ENCODE data around the gene CCDC107.
"Not testable (repeated sequence)": the region's sequence is repeated elsewhere in the genome, so short reads cannot be mapped to it uniquely, and the experiment has no call there.

CCDC107 gene

DNA sequence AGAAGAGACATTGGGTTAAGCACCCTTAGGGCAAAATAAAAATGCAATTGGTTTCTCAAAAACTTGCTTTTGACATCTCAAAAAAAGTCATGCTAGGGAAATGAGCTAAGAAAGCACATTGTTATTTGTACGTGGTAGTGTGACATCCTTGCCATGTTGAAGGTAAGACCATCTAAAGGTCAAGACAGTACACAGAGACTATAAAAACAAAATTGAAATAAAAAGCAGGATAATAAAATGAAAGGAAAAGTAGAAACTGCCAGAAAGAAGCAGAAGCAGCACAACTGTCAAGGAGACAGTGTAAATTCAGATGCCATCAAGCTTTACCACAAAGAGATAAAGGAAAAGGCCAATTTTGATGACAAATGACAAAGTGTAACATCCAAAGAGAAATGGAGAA lies 18.9 kb upstream of the CCDC107 start:
- DNase-seq: not testable (repeated sequence)

DNA sequence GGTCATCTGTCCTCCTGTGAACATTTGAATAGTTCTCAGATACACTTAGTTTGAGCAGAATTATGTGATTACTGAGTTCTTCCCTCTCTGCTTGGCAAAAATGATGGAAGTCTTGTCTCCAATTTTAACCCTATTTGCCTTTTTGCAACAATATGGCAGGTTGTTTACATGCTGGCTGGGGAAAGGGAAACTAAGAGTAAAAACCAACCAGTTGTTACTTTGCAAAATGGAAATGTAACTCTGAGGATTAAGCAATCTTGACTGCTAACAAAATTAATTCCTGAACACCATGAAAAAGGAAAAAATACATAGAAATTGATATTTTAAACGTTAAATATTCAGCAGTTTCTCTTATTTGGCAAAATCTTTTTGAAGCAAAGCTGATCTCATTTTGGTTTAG lies 18.5 kb upstream of the CCDC107 start:
- no peak for DNase-seq

DNA sequence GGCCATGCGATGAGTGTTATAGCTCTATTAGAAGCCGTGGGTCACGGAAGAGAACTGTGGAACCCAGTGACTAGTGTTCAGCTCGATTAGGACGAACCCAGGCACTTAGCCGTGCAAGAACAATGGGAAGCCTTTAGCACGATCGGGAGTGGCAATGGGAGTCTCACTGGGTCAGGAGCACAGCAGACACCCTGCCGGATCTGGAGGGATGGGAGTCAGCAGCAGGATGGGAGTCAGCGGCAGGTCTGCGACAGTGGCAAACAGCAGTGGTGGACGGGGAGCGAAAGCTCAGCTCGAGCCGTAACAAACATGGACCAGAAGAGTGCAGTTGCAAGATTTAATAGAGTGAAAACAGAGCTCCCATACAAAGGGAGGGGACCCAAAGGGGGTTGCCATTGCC lies 17.7 kb upstream of the CCDC107 start:
- not testable (repeated sequence) for DNase-seq

DNA sequence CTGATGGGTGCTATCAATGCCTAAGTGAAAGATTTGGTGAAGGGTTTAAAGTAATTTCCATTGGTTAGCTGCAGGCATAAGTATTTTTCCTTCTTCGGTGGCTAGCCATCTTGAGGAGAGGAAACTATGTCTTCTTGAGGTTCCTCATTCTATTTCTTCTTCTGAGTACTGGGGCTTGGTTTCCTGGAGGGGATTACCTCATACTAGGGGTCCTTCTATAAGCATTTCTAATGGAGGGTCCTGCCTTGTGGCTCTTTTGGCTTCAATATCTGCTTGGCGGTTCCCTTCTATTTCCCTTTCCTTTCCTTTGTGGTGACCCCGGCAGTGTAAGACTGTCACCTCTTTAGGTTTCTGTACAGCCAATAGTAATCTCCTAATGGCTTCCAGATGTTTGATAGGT lies 16.6 kb upstream of the CCDC107 start:
- not testable (repeated sequence) for DNase-seq

DNA sequence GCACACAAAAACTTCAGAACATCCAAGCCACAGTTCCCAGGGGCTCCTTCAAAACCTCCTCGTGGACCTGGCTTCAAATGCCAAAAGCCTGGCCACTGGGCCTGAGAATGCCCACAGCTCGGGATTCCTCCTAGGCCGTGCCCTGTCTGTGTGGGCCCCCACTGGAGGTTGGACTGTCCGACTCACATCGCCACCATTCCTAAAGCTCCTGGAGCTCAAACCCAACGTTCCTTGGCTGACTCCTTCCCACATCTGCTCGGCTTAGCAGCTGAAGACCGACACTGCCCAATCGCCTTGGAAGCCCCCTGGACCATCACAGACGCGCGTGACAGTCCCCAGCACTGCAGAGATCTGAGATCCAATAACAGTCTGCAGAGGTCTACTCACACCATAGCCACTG lies 15.0 kb upstream of the CCDC107 start:
- no peak for DNase-seq

DNA sequence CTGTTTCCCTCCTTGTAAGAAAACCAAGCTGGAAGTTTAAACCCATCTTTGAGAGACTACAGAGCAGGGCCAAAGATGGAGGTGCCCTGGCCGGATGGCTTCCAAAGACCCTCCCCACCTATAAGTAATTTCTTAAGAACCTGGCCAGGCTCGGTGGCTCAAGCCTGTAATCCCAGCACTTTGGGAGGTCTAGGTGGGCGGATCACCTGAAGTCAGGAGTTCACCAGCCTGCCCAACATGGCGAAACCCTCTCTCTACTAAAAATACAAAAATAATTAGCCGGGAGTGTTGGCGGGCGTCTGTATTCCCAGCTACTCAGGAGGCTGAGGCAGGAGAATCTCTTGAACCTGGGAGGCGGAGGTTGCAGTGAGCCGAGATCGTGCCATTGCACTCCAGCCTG lies 12.4 kb upstream of the CCDC107 start:
- not testable (repeated sequence) for DNase-seq

DNA sequence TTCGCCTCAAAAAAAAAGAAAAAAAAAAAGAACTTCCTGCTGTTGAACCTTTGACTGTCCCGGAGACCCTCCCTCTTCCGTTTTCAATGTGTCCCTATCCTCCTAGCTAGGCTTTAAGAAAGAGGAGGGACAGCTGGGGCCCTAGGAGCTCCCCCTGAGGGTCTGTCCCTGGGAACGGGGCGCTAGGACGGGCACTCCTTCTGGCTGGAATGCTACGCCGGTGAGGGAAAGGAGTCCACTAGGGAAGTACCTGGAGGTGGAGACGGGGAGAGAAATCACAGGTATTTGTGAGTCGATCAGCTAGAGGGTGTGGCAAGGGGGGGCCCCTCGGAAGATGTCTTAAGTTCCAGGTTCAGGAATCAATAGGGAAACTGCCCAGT lies 11.9 kb upstream of the CCDC107 start:
- DNase-seq: peak; percentile 26

DNA sequence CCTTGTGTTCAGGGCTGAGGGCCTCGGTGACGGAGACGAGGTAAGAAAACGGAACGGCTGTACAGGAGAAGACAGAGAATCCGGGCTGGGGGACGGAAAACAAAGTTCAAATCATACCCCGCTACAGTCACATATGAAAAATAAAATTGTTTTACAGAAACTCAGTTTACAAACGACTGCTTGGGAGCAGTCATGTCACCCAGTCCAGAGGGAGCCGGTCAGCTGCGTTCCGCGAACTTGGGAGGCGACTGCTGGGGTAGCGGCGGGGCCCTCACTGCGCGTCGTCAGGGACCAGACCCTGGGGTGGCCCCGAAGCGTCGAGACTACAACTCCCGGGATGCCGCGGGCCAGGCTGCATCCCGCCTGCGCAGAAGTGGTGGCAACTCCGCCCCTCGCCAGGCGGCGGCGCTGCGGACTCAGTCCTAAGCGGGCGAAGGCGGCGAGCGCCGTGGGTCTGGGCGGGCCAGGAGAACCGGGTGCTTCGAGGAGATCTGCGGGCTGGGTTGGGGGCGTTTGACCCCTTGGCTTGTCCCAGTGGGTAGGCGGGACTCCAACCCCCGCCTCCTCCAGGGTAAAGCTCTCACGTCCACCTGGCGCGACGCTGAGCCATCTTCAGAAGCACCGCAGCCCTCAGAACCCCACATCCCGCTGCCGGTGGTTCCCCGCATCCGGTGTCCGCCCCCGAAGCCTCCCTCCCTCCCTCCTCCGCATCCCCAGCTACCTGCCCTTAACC lies 11.4 kb upstream of the CCDC107 start:
- DNase-seq: peak; percentile 94

DNA sequence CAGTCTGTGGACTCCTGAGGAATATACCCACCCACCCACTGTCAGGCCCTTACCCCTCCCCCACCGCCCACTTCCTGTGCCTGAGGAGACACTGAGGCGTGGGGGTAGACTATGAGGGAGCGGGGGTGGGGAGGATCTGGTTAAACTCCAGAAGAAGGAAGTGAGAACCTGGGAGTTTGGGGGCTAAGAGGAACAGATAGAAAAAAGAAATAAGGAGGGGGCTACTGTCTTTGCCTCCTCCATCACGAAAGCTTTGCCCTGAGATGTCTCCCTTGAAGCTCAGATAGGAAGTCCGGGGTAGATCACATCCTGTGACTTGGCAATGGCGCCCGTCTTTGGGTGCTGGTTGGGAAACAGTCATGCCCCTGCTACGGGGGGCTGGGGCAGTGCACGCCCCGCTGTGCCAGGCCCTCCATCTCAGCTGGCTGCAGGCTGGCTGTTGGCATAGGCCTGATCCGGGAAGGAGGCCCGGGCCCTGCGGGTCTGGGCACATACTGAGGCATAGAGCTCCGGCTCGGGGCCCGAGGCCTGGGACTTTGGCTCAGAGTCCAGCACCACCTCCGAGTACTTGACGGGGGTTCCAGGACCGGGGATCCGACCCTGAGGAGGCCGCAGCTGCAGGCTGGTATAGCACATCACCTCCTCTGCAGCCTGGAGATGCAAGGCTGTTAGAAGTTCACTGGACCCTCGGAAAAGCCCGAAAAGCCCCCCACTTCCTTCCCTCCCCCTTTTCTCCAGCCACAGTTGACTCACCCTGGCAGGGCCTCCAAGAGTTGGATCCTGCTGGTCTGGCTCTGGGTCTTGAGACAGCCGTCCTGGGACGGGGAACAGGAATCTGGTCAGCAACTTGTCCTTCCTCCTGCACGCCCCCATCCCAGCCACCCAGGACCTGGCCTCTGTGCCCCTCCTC lies 8.4 kb upstream of the CCDC107 start:
- peak; percentile 67 for DNase-seq

DNA sequence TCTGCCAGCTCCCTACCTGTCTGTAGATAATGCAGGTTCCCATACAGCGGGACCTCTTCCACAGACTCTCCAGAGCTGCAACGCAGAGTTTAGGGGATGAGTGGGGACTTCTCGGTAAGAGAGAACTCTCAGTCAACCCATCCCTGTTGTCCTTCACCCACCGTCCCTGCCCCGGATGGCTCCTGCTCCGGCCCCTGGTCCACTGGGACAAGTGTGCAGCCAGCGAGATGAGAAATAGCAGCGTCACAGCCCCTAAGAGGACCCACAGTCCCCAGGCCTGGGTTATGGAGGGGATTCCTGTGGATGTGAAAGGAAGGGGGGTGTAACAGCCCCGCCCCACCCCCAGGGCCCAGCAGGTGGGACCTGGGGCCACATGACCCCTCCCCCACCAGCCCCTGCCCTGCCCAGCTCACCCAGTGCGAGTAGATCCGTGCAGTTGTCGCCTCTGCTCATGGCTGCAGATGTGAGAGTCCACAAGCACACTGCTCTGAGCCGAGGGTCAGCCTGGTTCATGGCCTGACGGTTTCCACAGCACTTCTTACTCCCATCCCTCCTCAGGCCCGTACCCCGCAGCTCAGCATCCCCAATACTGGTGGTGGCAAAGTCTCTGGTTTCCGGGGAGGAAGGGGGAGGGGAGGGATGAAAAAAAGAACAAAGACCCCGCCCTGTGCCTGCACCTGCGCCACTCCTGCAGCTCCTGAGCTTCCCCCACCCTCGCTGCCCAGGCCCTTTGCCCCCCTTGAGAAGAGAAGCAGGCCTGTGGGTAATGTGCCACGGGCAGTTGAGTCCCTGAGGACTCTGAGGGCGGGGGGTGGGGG lies 7.5 kb upstream of the CCDC107 start, which contains the start of gene SIT1:
Gene SIT1 (minus strand): TSS at position 591 of the 818 bp plus-strand sequence. CDS start 78 bp downstream, at position 513.
- peak; percentile 56 for DNase-seq

DNA sequence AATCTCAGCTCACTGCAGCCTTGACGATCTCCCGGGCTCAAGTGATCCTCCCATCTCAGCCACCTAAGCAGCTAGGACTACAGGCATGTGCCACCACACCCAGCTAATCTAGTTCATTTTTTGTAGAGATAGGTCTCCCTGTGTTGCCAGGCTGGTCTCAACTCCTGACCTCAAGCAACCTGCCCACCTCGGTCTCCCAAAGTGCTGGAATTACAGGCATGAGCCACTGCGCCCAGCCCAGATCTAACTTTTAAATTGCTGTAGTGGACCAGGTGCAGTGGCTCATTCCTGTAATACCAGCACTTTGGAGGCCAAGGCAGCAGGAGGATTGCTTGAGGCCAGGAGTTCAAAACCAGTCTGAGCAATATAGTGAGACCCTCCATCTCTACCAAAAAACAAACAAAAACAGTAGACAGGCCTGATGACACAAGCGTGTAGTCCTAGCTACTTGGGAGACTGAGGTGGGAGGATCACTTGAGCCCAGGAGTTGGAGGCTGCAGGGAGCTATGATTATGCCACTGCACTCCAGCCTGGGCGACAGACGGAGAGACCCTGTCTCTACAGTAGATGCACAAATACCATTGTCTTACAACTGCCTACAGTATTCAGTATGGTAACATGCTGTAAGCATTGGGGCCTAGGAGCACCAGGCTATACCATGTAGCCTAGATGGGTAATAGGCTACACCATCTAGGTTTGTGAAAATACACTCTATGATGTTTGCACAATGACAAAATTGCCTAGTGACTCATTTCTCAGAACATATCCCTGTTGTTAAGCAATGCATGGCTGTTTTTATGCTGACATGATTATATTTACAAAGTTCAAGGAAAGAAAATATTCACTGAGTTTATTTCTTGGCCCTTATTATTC lies 5.9 kb upstream of the CCDC107 start:
- DNase-seq: peak; percentile 33

DNA sequence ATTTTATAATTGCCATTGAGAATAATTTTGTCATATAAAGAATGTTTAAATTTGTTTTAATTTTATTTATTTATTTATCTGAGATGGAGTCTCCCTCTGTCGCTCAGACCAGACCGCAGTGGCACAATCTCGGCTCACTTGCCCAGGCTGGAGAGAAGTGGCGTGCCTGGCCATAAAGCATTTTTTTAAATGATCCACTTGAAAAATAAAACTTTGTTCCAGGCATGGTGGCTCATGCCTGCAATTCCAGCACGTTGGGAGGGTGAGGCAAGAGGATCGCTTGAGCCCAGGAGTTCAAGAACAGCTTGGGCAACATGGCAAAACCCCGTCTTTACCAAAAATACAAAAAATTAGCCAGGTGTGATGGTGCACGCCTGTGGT lies 5.3 kb upstream of the CCDC107 start:
- DNase-seq: no peak

DNA sequence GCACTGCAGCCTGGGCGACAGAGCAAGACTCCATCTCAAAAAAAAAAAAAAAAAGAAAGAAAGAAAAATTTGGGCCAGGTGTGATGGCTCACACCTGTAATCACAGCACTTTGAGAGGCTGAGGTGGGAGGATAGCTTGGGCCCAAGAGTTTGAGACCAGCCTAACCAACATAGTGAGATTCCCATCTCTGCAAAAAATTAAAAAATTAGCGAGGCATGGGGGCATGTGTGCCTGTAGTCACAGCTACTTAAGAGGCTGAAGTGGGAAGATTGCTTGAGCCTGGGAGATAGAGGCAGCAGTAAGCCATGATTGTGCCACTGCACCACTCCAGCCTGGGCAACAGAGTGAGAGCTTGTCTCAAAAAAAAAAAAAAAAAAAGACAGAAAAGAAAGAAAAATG lies 4.5 kb upstream of the CCDC107 start:
- DNase-seq: no peak

DNA sequence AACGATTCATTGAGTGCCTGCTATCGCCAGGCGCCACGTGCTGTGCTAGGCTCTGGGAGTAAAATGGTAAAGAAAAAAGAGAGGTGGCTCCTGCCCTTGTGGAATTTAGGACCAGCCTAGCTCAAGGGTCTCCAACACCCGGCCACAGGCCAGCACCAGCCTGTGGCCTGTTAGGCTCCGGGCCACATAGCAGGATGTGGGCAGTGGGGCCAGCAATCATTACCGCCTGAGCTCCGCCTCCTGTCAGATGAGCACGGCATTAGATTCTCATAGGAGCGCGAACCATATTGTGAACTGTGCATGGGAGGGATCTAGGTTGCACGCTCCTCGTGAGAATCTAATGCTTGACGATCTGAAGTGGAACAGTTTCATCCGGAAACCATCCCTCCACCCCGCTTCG lies 1.7 kb upstream of the CCDC107 start:
- DNase-seq: no peak

DNA sequence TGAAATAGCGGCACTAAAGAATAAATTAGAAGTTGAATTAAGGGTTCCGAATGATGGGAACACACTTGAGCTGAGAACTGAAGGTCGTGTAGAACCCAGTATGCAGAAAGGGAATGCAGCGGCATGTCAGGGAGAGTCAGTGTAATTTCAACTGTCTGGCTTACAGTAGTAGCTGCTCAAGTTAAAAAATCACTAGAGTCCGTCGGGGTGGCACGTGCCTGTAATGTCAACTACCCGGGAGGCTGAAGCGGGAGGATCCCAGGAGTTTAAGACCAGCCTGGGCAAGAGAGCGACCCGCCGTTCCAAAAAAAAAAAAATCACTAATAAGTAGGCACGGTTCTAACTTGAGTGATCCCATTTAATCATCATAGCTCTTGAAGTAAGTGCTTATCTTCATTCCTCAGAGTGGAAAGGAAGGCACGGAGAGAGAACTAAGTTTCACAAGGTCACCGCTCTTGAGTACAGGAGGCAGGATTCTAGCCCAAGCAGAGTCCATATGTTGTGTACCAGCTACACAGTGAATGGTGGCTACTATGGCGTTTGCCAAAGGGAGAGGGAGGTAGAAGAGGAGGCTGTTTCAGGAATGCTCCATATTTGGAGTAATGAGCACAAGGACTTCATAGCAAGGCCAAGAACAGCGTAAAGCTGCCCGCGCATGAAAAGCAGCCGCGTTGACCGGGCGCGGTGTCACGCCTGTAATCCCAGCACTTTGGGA lies 1.1 kb upstream of the CCDC107 start:
- no peak for DNase-seq

DNA sequence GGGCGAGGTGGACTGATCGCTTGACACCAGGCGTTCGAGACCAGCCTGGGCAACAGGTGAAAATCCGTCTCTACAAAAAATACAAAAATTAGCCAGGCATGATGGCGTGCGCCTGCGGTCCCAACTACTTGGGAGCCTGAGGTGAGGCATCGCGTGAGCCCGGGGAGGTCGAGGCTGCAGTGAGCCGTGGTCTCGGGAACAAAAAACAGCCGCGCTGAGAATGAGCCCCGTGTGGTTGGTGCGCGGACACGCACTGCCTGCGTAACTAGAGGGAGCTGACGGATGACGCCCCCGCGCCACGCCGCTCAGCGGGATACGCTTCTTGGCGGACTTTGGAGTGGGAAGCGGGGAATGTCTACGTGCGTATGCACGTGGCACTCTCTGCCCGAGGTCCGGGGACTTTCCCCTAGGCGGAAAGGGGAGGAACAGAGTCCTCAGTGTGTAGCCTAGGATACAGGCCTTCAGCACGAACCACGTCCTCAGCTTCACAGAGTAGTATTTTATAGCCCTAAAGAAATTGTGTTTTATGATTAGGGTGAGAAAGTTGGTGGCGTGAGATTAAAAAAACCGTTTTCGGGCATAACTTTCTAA lies 451 bp upstream of the CCDC107 start, which contains the start of gene RMRP:
Gene RMRP (minus strand): TSS at position 474 of the 591 bp plus-strand sequence.
- DNase-seq: peak; percentile 98

DNA sequence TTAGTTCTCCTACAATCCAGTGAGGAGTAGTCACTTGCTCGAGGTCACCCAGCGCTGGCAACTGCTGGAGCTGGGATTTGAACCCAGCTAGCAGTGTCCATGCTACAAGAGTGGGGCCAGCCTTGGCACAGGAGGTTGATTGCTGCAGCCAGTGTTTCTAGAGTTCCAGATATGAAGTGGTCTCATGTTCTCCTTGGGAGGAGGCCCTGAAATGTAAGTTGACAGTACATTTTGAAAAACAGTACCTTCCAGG lies 802 bp downstream of the CCDC107 start:
- peak; percentile 53 for DNase-seq

DNA sequence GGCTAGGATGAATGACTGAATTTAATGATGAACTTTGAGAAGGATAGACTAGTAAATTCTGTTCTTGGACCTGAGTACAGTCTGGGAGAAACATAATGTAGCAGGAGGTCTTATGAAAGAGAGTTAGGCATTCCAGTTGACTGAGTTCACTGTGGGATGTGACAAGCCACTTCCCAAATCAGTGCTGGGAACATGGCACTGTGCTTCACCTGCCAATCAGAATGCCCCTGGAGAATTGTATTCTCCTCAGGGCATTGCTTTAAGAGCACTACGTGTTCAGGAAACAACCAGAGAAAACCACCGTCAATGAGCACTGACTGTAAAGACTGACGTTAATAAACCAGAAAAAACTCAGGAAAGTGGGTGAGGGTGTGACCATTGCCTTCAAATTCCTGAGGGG lies 1.2 kb downstream of the CCDC107 start:
- no peak for DNase-seq

DNA sequence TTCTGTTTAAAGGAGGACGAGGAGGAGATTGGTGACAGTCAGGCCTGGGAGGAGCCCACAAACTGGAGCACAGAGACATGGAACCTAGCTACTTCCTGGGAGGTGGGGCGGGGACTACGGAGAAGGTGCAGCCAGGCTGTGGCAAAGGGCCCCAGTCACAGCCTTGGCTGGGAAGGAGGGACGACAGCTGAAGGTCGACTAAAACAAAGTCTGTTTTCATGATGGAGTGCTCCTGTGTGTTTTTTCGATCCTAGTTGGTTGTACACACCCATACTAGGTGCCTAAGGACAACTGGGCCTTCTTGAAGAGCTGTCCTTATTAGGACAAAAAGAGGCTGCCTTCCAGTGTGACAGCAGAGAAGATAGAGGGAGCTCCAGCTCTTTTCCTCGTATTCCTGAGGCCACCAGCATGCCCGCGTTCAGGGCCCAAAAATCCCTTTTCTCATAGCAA lies 2.9 kb downstream of the CCDC107 start:
- no peak for DNase-seq

DNA sequence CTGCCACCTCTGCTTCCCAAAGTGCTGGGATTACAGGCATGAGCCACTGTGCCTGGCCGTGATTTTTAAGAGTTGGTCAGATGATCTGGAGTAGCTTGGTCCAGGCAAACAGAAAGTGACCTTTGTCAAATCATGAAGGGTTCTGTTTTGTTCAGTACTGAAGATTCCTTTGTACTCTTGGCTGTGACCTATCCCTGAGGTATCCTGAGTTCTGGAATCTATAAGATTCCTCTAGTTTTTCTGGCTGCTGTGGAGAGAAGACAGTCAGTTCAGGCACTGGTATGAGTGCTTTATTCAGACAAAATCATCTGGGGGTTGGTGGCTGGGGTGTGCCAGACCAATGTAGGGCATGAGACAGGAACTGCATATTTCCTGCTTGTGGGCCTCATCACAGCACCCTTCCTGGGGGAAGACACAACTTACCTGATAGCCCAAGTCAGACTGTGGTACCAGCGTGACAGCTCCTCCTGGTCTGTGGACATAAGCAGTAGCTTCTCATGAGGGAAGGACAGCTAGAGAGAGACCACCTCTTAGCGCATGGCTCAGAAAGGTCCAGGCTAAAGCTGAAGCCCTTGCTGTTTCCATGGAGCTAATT lies 3.8 kb downstream of the CCDC107 start:
- DNase-seq: peak; percentile 47

DNA sequence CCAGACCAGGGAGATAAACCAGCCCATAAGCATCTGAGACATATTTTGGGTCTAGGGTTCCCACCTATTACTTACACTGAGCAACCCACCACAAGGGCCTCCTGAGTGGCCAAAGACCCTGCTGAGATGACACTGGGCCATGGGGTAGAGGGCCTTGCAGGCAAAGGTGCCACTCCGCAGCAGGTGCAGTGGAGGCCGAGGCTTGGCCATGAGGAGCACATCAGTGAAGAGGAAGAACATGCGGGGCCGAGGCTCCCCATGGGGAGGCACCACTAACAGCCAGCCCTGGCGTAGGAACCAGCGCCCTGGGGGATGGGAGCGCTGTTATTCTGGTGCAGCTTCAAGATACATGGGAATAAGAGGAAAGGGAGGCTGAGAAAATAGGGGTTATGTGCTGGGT lies 4.3 kb downstream of the CCDC107 start:
- no peak for DNase-seq

Measured in activated CD4-positive, alpha-beta T cell treated with anti-CD3 and anti-CD28 coated beads, Interleukin-2, Interleukin-6, amounts not matched to agents 100 ng/mL and 50 ng/mL, durations not matched to agents 16 hours and 8 hours (primary cell).